Ovary (tissue), 9 donors: ENCODE measurements around the gene CDHR3. TPM values are rescaled to one million over a fixed set of nuclear protein-coding genes. Genes with fewer than 3 reads are reported as not detected.
A peak's percentile ranks its signal among the peaks of the same experiment; 100 is the strongest.

Experiments used
- DNase-seq, 5 donors: peaks; one replicate each; pipeline ENCODE4 v3.0.0-alpha.2; 2019 to 2020
- H3K27ac ChIP-seq, 2 donors: fragments of 200-600 bp; one replicate each; pipeline versions ENCODE4 v1.5.1 to v1.8.0; 2019 to 2022
- H3K27me3 ChIP-seq: fragments of 200-600 bp; one replicate; pipeline ENCODE4 v1.8.0; 2022
- H3K36me3 ChIP-seq: fragments of 200-600 bp; sonication (generic); one replicate; pipeline ENCODE4 v1.5.1; 2019
- H3K4me1 ChIP-seq: one replicate; pipeline ENCODE4 v1.8.1; 2013; ENCODE audit warnings: mild to moderate bottlenecking, moderate library complexity; ENCODE audit not compliant: insufficient read depth
- H3K4me3 ChIP-seq: fragments of 200-600 bp; sonication (generic); one replicate; pipeline ENCODE4 v1.5.1; 2017
- H3K9me3 ChIP-seq, 2 donors: fragments of 200-600 bp in 1 of 2; sonication (generic) in 1 of 2; one replicate each; pipeline versions ENCODE4 v1.5.1 to v1.8.1; 2013 to 2019; ENCODE audit warnings: mild to moderate bottlenecking in 1 of 2, moderate library complexity in 1 of 2
- CTCF ChIP-seq, 3 donors: fragments of 450-650 bp in 2 of 3; fragments of 200-600 bp in 1 of 3; IDR thresholded peaks; one replicate each; pipeline versions ENCODE4 v1.5.1 to v1.8.0; 2016 to 2022; ENCODE audit warnings: antibody characterized with exemption in 3 of 3, mild to moderate bottlenecking in 1 of 3
- EP300 ChIP-seq: sonication (generic); formaldehyde crosslinking; IDR thresholded peaks from one replicate; pipeline ENCODE4 v1.6.1; 2017; ENCODE audit warnings: antibody characterized with exemption
- POLR2A ChIP-seq: fragments of 450-650 bp; IDR thresholded peaks from one replicate; pipeline ENCODE4 v1.6.1; 2017; ENCODE audit warnings: antibody characterized with exemption, mild to moderate bottlenecking, moderate library complexity
- whole genome bisulfite sequencing, 3 donors: extraction: QIAGEN DNeasy Blood & Tissue Kit in 1 of 3; methylation state at CpG; one replicate each; pipeline versions ENCODE4 v1.1.5 to v1.1.7; 2013 to 2017; 5-methylcytosine and 5-hydroxymethylcytosine counted together
- intact Hi-C, 4 donors: fragments of 100-400 bp; cut with DNase I; formaldehyde crosslinking; loops; one replicate each; pipeline versions ENCODE4 v1.11.0 to v1.15.1; 2022 to 2023
- polyA plus RNA-seq, 2 donors: library from polyadenylated mRNA; stranded (reverse); fragments of 200-250 nt in 1 of 2; fragments of 350-450 nt in 1 of 2; fragmentation: Illumina TruSeq in 1 of 2; extraction: RNeasy Lipid Tissue Mini Kit (QIAGEN cat#74804) in 1 of 2; gene quantifications; one replicate each; pipeline ENCODE4 v1.2.3, GENCODE V29; 2013 to 2014
- total RNA-seq, 7 donors: library from RNA; depleted of rRNA in 2 of 7; stranded (reverse); fragments of >200 nt in 2 of 7; fragmentation: NEBNext Ultra II Directional in 3 of 7; extraction: Animal tissue kit (Norgen Biotek cat#: 25700) in 3 of 7; gene quantifications; one replicate each; pipeline versions ENCODE4 v1.1.0 to v1.2.4, GENCODE V29; 2016 to 2023
- donor health status: DM: no; HTN: no; CAD: no; lungs with moderate emphysema.
- donor health status: DM: no; HTN: no; CAD: no.
- donor health status: Bipolar disorder and iron deficiency.
- donor health status: DM: yes; HTN: yes; CAD: no.
- donor health status: DM: no; HTN: no; CAD: no.
- donor health status: DM: yes; HTN: yes; CAD: no.

Gene CDHR3
- total and polyA plus RNA-seq, 9 donors = 1.8 to 76.4 (median 8.6) TPM

GRCh38 chr7:106036004-106036403 lies 72.9 kb downstream of the CDHR3 start:
- H3K27ac ChIP-seq = no peak overlapping the region
- H3K9me3 ChIP-seq = no peaks in the 10 kb centered on the region
- no peak for DNase-seq
- no peaks in the 10 kb centered on the region for H3K27me3 ChIP-seq
- TF ChIP-seq EP300 = no peak
- TF ChIP-seq CTCF (IDR thresholded peaks at IDR 0.05) = no peak
- TF ChIP-seq POLR2A = no peak
- peaks cover 5% of the 10 kb centered on the region for H3K4me1 ChIP-seq
- H3K4me3 ChIP-seq = no peak overlapping the region
- no peaks in the 10 kb centered on the region for H3K36me3 ChIP-seq
- intact Hi-C loops = loop anchor here in 1 of 4 donors (5.0 kb wide), 1 partner anchor 159 kb away; the partner anchor contains the start of gene ATXN7L1
- WGBS, 3 donors = 78 to 96% (median 92%) methylated on average over 6 of the region's 6 CpGs

- DNase-seq = peak in 1 of 5 donors; percentile 16
- H3K9me3 ChIP-seq = no peaks in the 10 kb centered on the region
- H3K27me3 ChIP-seq = no peaks in the 10 kb centered on the region
- H3K4me3 ChIP-seq = no peak overlapping the region
- no peak overlapping the region for H3K27ac ChIP-seq
- no peaks in the 10 kb centered on the region for H3K36me3 ChIP-seq
- peaks cover 15% of the 10 kb centered on the region for H3K4me1 ChIP-seq
- WGBS, 3 donors = 87 to 94% (median 91%) methylated on average over 7 of the region's 7 CpGs
- TF ChIP-seq CTCF (IDR thresholded peaks at IDR 0.05) (no peak), EP300 (no peak), POLR2A (no peak)
- intact Hi-C loops = loop anchor here in 1 of 4 donors (5.0 kb wide), 1 partner anchor 160 kb away; the partner anchor contains the start of gene ATXN7L1
Measured at GRCh38 chr7:106037489-106038176, 74.6 kb downstream of the CDHR3 start.

DNA sequence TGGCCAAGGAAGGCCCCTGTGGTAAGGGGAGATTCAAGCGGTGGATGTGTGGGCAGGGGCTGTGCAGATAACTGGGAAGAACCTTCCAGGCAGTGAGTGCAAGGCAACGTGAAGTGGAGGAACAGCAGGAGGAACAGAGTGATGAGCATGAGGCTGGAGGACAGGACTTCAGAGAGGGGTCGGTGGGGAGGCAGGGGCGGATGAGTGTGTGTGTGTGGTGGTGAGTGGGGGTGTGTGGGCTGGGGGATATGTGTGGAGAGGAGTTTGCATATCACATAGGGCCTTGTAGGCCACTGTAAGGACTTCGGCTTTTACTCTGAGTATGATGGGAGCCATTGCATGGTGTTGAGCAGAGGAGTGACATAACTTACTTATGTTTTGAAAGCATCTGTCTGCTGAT lies 75.2 kb downstream of the CDHR3 start:
- 88 to 92% (median 91%) methylated on average over 5 of the region's 5 CpGs for WGBS, 3 donors
- peak in 1 of 5 donors; percentile 15 for DNase-seq

GRCh38 chr7:106038916-106039315 lies 75.9 kb downstream of the CDHR3 start:
- no peaks in the 10 kb centered on the region for H3K9me3 ChIP-seq
- no peak overlapping the region for H3K4me3 ChIP-seq
- 77 to 82% (median 80%) methylated on average over 12 of the region's 12 CpGs for WGBS, 3 donors
- no peaks in the 10 kb centered on the region for H3K27me3 ChIP-seq
- intact Hi-C loops = loop anchor here in 1 of 4 donors (5.0 kb wide), 1 partner anchor 162 kb away; the partner anchor contains the start of gene ATXN7L1
- no peak for TF ChIP-seq EP300
- TF ChIP-seq POLR2A = no peak
- TF ChIP-seq CTCF (IDR thresholded peaks at IDR 0.05) = no peak
- H3K27ac ChIP-seq = peak overlapping the region in 1 of 2 donors; percentile 63
- no peaks in the 10 kb centered on the region for H3K36me3 ChIP-seq
- DNase-seq = peak in 1 of 5 donors; percentile 36
- H3K4me1 ChIP-seq = peaks cover 16% of the 10 kb centered on the region

More for the DNA sequence above, 75.2 kb downstream of the CDHR3 start:
- H3K4me3 ChIP-seq = no peak overlapping the region
- H3K27ac ChIP-seq = no peak overlapping the region
- intact Hi-C loops = loop anchor here in 1 of 4 donors (5.0 kb wide), 1 partner anchor 161 kb away; the partner anchor contains the start of gene ATXN7L1
- TF ChIP-seq EP300 (no peak), CTCF (IDR thresholded peaks at IDR 0.05) (no peak), POLR2A (no peak)
- H3K4me1 ChIP-seq = peaks cover 16% of the 10 kb centered on the region
- no peaks in the 10 kb centered on the region for H3K27me3 ChIP-seq
- no peaks in the 10 kb centered on the region for H3K9me3 ChIP-seq
- H3K36me3 ChIP-seq = no peaks in the 10 kb centered on the region
